Left ventricle myocardium superior (tissue), 1 donor: ENCODE results near the gene B9D2. TPM values are rescaled to one million over a fixed set of nuclear protein-coding genes. Genes with fewer than 3 reads are reported as not detected.
"Not testable (repeated sequence)": the region's sequence is repeated elsewhere in the genome, so short reads cannot be mapped to it uniquely, and the experiment has no call there.

Experiments used
- ATAC-seq: fragments of 200-7000 bp; cut with Tn5 transposase; one replicate; pipeline ENCODE4 v1.9.1; 2020; ENCODE audit warnings: mild to moderate bottlenecking, moderate library complexity
- DNase-seq: peaks from one replicate; pipeline ENCODE4 v3.0.0-alpha.2; 2020
- intact Hi-C: fragments of 100-400 bp; cut with micrococcal nuclease; formaldehyde crosslinking; loops from one replicate; pipeline ENCODE4 v1.11.0; 2022
- long read RNA-seq: library from polyadenylated mRNA; unstranded; transcript quantifications from one replicate; pipeline ENCODE4 v2.0.0, GENCODE V29; 2021
- total RNA-seq: library from RNA; stranded (reverse); fragmentation: NEBNext Ultra II Directional; extraction: Animal tissue kit (Norgen Biotek cat#: 25700); gene quantifications from one replicate; pipeline ENCODE4 v1.2.1, GENCODE V29; 2021
- donor health status: DM: no; HTN: yes; CAD: no; lungs with severe emphysema.

The B9D2 gene
- total RNA-seq = 3.7 TPM
- long read RNA-seq, transcript B9D2-201 (4 exons, 1,027 nt) = major isoform, 6 of 7 reads
- long read RNA-seq, partial matches to known transcripts = 0 of 7 reads
- long read RNA-seq, other reads (novel, unspliced or antisense) = 1 of 7 reads

GRCh38 chr19:41363753-41364523 is at the start of gene B9D2:
Gene B9D2, minus strand, starts transcription at chr19:41364149. Its CDS starts 630 bp downstream, at chr19:41363519.
- DNase-seq = peak; percentile 98
- intact Hi-C loops = no loop called here
- peak; percentile 97 for ATAC-seq

- DNase-seq (no peak), ATAC-seq (no peak)
- intact Hi-C loops = no loop called here
These were observed 49.0 kb upstream of the B9D2 start for GRCh38 chr19:41412953-41413352.

GRCh38 chr19:41411968-41412265 is 48.0 kb upstream of the B9D2 start:
- DNase-seq (peak; percentile 87), ATAC-seq (peak; percentile 82)
- intact Hi-C loops = no loop called here

GRCh38 chr19:41411100-41411967 is 47.4 kb upstream of the B9D2 start:
- DNase-seq (no peak), ATAC-seq (peak; percentile 8)
- intact Hi-C loops = no loop called here

- no peak for DNase-seq
- intact Hi-C loops = no loop called here
- no peak for ATAC-seq
These were observed 46.5 kb upstream of the B9D2 start for GRCh38 chr19:41410336-41411054.

- intact Hi-C loops = no loop called here
- DNase-seq (no peak), ATAC-seq (peak; percentile 78)
These were observed 45.3 kb upstream of the B9D2 start for GRCh38 chr19:41409288-41409687.

GRCh38 chr19:41408846-41409245 is 44.9 kb upstream of the B9D2 start:
- DNase-seq, intact Hi-C loops, ATAC-seq: not testable (repeated sequence)

GRCh38 chr19:41408256-41408655 is 44.3 kb upstream of the B9D2 start:
- intact Hi-C loops = no loop called here
- peak; percentile 18 for ATAC-seq
- DNase-seq = no peak

- DNase-seq (peak; percentile 52), ATAC-seq (peak; percentile 7)
- intact Hi-C loops = no loop called here
These were observed 43.3 kb upstream of the B9D2 start for GRCh38 chr19:41407271-41407670.

- DNase-seq = no peak
- intact Hi-C loops = no loop called here
- peak; percentile 15 for ATAC-seq
These were observed 41.8 kb upstream of the B9D2 start for GRCh38 chr19:41405776-41406175.

- no peak for ATAC-seq
- intact Hi-C loops = no loop called here
- DNase-seq = no peak
These were observed 39.4 kb upstream of the B9D2 start for GRCh38 chr19:41403181-41403970.

- no peak for ATAC-seq
- no peak for DNase-seq
- intact Hi-C loops = no loop called here
These were observed 38.1 kb upstream of the B9D2 start for GRCh38 chr19:41402010-41402409.

- DNase-seq = no peak
- ATAC-seq = no peak
- intact Hi-C loops = no loop called here
These were observed 37.5 kb upstream of the B9D2 start for GRCh38 chr19:41401483-41401882.

GRCh38 chr19:41399525-41399924 is 35.6 kb upstream of the B9D2 start:
- intact Hi-C loops = no loop called here
- ATAC-seq = no peak
- no peak for DNase-seq

GRCh38 chr19:41399091-41399490 is 35.1 kb upstream of the B9D2 start:
- intact Hi-C loops = no loop called here
- DNase-seq = no peak
- no peak for ATAC-seq

GRCh38 chr19:41398598-41398997 is 34.6 kb upstream of the B9D2 start:
- intact Hi-C loops = no loop called here
- DNase-seq = no peak
- ATAC-seq = no peak

GRCh38 chr19:41398050-41398418 is 34.1 kb upstream of the B9D2 start:
- intact Hi-C loops = no loop called here
- DNase-seq (no peak), ATAC-seq (no peak)

- ATAC-seq (peak; percentile 98), DNase-seq (peak; percentile 99)
- intact Hi-C loops = no loop called here
These were observed 33.4 kb upstream of the B9D2 start, which contains the start of the genes BCKDHA and EXOSC5 for GRCh38 chr19:41397086-41398049. Gene BCKDHA, plus strand, starts transcription at chr19:41397818. Its CDS starts 10 bp downstream, at chr19:41397828. Gene EXOSC5, minus strand, starts transcription at chr19:41397359. Its CDS starts 31 bp downstream, at chr19:41397328.
